ENCODE measurements around the gene MLLT3.

The MLLT3 gene

GRCh38 chr9:20302197-20302596 lies 320.1 kb downstream of the MLLT3 start:
- DNase-seq (ENCODE audit: low read depth) = no peak

DNA sequence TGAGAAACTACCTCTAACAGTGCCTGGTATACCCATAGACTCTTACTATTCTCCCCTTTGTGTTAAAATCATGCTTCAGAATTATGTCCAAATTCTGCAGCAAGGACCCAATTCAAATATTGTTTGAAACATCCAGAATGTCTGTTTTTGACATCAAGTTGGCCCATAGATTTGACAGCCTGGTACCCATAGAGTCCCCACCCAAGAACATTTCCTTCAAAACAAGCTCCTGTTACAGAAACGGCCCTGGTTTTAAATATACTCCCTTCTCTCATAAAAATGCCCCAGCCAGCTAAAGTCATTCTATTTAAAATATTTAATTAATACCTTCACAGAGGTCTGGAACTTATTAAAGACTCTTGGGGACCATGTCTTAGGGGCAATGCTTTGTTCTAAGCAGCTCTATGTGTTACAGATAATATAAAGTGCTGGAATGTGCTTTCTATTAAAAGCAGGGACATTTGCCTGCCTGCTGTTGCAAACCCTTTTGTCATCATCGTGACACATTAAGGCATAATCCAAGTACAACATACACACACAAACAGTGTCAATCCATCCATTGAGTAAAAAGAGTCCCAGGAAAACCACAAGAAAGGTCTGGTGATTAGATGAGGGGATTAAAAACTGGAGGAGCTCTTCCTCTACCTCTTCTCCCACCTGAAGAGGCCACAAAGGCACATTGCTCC lies 321.7 kb downstream of the MLLT3 start:
- DNase-seq (ENCODE audit: low read depth) = no peak

- DNase-seq (ENCODE audit: low read depth) = no peak
Measured at GRCh38 chr9:20297646-20298084, 324.6 kb downstream of the MLLT3 start.

DNA sequence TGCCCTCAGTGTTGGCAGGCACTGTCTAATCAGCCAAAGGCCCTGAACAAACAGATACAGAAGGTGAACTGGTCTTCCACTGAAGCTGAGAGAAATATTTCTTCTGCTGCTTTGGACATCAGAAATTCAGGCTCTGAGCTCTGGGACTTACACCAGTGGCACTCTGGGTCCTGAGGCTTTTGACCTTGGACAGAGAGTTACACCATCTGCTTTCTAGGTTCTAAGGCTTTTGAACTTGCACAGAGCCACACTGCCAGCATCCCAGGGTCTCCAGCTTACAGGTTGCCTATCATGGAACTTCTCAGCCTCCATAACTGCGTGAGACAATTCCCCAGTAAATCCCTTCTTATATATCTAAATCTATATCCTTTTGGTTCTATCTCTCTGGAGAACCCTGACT lies 326.7 kb downstream of the MLLT3 start:
- no peak for DNase-seq (ENCODE audit: low read depth)

- DNase-seq (ENCODE audit: low read depth) = no peak
Measured at GRCh38 chr9:20294046-20294750, 328.1 kb downstream of the MLLT3 start.

GRCh38 chr9:20292002-20292401 lies 330.3 kb downstream of the MLLT3 start:
- no peak for DNase-seq (ENCODE audit: low read depth)

All from activated T-helper 9 cell treated with anti-CD3 and anti-CD28 coated beads, Interleukin-2, amount 50 U/mL, for 16 hours (primary cell).